Stimulated activated CD4-positive, alpha-beta T cell treated with anti-CD3 and anti-CD28 coated beads, Interleukin-12 subunit alpha, Interleukin-12 subunit beta, amount 100 ng/mL, for 48 hours (primary cell): ENCODE measurements around the gene COPB2.

Experiments used
- DNase-seq, 3 donors: peaks; one replicate each; pipeline ENCODE4 v3.0.0-alpha.2; 2020; ENCODE audit warnings: low read depth in 2 of 3, low spot score in 1 of 3

Gene COPB2

GRCh38 chr3:139309880-139310279 is 79.6 kb downstream of the COPB2 start:
- DNase-seq = no peak

- DNase-seq = no peak
Observed at GRCh38 chr3:139309061-139309591, 80.3 kb downstream of the COPB2 start.

- DNase-seq = no peak
Observed at GRCh38 chr3:139308560-139308959, 80.9 kb downstream of the COPB2 start.

GRCh38 chr3:139307601-139308555 is 81.6 kb downstream of the COPB2 start:
- DNase-seq = no peak
